HG02938 (cell line): ENCODE data around the gene CSGALNACT2.
"Not testable (repeated sequence)": the region's sequence is repeated elsewhere in the genome, so short reads cannot be mapped to it uniquely, and the experiment has no call there.

Experiments used
- ATAC-seq: cut with Tn5 transposase; IDR thresholded peaks from one replicate; pipeline ENCODE4 v1.9.1; 2021; ENCODE audit warnings: mild to moderate bottlenecking, moderate library complexity; ENCODE audit not compliant: unreplicated experiment

CSGALNACT2 gene

GRCh38 chr10:43212043-43212721 is 73.9 kb downstream of the CSGALNACT2 start:
- ATAC-seq, result no peak

GRCh38 chr10:43214071-43214955 is 76.1 kb downstream of the CSGALNACT2 start:
- no peak for ATAC-seq

- no peak for ATAC-seq
Observed at GRCh38 chr10:43214956-43215561, 76.8 kb downstream of the CSGALNACT2 start.

GRCh38 chr10:43215758-43216455 is 77.7 kb downstream of the CSGALNACT2 start:
- ATAC-seq, result no peak

GRCh38 chr10:43216931-43217562 is 78.8 kb downstream of the CSGALNACT2 start:
- no peak for ATAC-seq

- no peak for ATAC-seq
Observed at GRCh38 chr10:43217563-43218205, 79.4 kb downstream of the CSGALNACT2 start.

- ATAC-seq, result no peak
Observed at GRCh38 chr10:43218206-43218950, 80.1 kb downstream of the CSGALNACT2 start.

GRCh38 chr10:43218951-43219837 is 80.9 kb downstream of the CSGALNACT2 start:
- no peak for ATAC-seq

- ATAC-seq, result no peak
Observed at GRCh38 chr10:43219848-43220247, 81.6 kb downstream of the CSGALNACT2 start.

GRCh38 chr10:43220251-43220650 is 82.0 kb downstream of the CSGALNACT2 start:
- ATAC-seq, result not testable (repeated sequence)

- no peak for ATAC-seq
Observed at GRCh38 chr10:43220657-43221418, 82.6 kb downstream of the CSGALNACT2 start.

GRCh38 chr10:43221419-43222209 is 83.4 kb downstream of the CSGALNACT2 start:
- ATAC-seq, result no peak

GRCh38 chr10:43222210-43222720 is 84.0 kb downstream of the CSGALNACT2 start:
- no peak for ATAC-seq

GRCh38 chr10:43223056-43223455 is 84.8 kb downstream of the CSGALNACT2 start:
- no peak for ATAC-seq

GRCh38 chr10:43224321-43224720 is 86.1 kb downstream of the CSGALNACT2 start:
- no peak for ATAC-seq

- ATAC-seq, result no peak
Observed at GRCh38 chr10:43225004-43225786, 87.0 kb downstream of the CSGALNACT2 start.
